ENCODE data around the gene PIK3C3.

Gene PIK3C3

GRCh38 chr18:42131066-42131929, 176.3 kb downstream of the PIK3C3 start:
- no peak for DNase-seq (ENCODE audit: low spot score)

GRCh38 chr18:42131930-42132244, 176.9 kb downstream of the PIK3C3 start:
- DNase-seq (ENCODE audit: low spot score): no peak

Measured in hematopoietic multipotent progenitor cell treated with erythropoietin and hydrocortisone succinate and interleukin-3 and kit ligand, for 17 days (in vitro differentiated cells).